Femur (tissue), 1 donor: ENCODE data around the gene ZNF577.

Experiments
- DNase-seq: peaks from one replicate; pipeline ENCODE4 v3.0.0-alpha.2; 2017

The ZNF577 gene

DNA sequence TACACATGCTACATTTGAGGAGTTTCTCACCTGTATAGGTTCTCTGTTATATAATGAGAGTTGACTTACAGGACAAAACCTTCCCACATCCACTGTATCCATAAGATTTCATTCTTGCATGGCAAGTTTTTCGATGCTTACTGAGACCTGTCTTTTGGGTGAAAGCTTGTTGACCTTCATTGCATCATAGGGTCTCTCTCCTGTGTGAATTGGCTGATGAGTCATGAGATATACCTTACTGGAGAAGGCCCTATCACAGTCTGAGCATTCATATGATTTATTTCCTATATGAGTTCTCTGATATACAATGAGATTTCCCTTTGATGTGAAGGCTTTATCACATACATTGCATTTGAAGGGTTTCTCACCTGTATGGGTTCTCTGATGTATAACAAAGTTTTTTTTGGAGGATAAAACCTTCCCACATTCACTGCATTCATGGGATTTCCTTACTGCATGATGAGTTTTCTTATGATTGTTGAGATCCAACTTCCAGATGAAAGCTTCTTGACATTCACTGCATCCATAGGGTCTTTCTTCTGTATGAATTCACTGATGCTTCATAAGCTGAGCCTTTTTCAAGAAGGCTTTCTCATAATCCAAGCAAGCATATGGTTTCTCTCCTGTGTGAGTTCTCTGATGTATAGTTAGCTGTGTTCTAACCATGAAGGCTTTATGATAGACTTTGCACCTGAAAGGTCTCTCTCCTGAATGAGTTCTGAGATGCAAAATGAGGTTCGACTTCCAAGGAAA lies 25.7 kb downstream of the ZNF577 start:
- no peak for DNase-seq

DNA sequence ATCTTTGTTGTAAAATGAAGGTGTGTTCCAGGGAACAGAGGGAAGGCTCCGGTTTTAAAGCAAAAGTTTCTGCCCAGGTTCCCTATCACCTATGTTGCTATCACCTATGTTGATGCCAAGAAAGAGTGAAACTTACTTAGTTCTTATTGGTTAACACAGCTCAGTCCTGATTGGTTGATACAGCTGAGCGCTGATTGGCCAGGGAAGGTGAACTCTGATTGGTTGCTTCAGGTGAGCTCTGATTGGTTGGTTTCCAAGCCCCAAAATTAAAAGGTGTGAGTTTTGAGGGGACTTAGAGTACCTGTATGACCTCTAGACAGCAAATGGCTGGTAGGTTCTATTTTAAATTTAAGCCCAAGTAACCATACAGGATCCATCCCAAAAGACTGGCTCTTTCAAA lies 50.6 kb downstream of the ZNF577 start:
- DNase-seq = no peak

DNA sequence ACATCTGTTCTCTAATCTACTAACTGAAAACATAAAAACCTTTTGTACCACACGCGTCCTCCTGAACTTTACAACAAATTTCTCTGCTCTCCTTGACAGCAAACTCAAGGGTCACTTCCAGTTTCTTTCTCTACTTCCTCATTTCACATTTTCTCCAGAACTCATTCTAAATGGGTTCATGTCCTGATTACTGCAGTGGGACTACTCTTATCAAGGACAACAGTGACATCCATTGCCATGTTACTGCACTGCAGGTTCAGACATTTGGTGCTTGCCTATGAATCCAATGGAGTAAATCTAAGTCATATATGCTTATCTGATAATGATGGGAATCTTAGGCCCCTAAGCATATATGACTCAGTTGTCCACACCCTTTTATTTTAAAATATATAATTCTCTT lies 57.5 kb downstream of the ZNF577 start:
- DNase-seq = no peak

DNA sequence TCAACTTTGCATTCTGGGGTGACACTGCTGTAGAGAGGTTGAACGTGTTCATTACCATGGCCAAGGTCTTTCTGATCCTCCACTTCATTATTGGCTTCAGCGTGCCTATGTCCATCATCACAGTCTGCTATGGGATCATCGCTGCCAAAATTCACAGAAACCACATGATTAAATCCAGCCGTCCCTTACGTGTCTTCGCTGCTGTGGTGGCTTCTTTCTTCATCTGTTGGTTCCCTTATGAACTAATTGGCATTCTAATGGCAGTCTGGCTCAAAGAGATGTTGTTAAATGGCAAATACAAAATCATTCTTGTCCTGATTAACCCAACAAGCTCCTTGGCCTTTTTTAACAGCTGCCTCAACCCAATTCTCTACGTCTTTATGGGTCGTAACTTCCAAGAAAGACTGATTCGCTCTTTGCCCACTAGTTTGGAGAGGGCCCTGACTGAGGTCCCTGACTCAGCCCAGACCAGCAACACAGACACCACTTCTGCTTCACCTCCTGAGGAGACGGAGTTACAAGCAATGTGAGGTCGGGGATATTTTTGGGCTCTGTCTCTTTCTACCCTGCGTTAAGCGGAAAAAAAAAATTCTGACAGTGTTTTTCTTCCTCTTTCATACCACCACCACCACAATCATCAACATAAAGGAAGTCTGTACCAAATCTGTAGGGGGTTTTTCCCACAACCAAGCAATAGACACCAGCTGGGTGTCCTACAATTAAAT lies 63.3 kb downstream of the ZNF577 start:
- DNase-seq = no peak

DNA sequence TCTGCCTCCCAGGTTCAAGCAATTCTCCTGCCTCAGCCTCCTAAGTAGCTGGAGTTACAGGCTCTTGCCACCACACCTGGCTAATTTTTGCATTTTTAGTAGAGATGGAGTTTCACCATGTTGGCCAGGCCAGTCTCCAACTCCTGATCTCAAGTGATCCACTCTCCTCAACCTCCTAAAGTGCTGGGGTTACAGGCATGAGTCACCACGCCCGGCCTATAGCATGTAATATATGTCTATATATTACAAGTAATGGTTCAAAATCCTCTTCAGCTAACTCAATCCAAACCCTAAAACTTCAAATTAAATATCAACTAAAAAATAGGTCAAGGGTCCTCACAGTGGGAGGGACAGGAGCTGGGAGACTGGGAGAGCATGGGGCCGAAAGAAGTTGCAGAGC lies 64.8 kb downstream of the ZNF577 start:
- DNase-seq = no peak

DNA sequence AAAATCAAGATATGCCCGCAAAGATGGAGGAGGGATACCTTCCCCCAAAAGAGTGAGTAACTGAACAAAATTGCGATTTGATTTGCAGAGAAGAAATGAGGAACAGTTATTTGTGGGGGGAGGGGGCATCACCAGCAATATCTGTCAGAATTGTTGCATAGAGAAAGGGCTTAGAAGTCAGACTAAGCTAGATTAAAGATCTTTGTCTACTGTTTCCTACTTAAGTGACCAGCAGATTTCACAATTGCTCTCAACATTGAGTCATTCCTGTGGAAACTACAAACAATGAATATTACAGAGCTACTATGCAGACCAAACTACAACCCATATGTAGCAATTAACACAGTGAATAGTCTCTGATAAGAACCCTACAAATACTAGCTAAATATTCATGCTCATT lies 65.4 kb downstream of the ZNF577 start:
- DNase-seq = no peak

DNA sequence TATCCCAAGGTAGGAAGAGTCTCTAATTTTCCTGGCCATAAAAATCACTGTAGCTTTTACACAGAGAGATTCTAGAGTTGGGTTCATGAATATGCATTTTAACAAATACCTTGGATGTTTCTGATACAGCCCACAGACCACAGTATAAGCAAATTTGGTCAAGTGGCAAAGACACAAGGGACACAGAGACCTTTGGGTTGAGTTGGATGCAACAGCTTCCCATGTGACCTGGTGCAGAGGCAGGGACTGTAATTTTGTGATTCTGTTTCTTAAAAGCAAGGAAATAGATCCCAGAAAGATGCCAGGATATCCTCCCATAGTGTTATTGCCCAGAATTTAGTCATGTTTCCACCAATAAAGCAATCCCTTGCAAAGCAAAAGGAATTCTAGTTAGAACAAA lies 65.8 kb downstream of the ZNF577 start:
- no peak for DNase-seq

DNA sequence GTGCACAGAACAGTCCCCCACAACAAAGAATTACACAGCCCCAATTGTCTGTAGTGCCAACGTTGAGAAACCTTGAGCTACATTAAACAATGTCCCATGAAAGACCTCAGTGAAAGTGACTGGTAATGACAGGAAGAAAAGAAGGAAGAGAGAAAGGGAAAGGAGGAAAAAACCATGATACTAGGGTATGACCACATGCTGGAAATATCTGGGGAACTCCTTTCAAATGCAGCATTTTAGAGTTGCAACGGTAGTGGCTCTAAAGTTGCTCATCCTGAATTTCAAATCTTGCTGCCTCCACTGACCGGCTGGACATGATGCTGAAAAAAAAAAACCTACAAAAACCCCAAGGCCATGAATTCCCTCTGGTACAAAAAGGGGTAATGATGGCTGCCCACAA lies 66.3 kb downstream of the ZNF577 start:
- DNase-seq = no peak
